GM21423 (cell line): ENCODE data around the gene ERCC2.

ENCODE experiments used
- ATAC-seq: cut with Tn5 transposase; IDR thresholded peaks from one replicate; pipeline ENCODE4 v1.9.1; 2021; ENCODE audit warnings: mild to moderate bottlenecking, moderate library complexity; ENCODE audit not compliant: unreplicated experiment

ERCC2 gene

DNA sequence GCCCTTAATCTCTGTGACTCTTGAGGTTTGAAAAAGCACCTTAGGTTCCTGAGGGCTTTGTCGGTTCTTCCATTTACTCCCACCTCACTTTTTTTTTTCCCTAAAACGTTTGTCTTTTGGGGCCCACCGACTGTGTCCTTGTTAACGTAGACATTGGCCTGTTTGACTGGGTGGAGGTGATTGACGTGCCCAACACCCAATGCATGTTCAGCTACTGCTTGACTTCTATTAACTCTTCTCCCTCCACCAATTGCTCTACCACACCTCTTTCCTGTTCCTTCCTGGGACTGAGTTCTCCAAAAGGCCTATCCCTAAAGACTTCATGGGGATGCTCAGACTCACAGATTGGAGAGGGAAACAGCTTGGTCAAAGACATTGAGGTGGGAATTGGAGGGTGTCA, 65.0 kb downstream of the ERCC2 start:
- ATAC-seq: no peak

DNA sequence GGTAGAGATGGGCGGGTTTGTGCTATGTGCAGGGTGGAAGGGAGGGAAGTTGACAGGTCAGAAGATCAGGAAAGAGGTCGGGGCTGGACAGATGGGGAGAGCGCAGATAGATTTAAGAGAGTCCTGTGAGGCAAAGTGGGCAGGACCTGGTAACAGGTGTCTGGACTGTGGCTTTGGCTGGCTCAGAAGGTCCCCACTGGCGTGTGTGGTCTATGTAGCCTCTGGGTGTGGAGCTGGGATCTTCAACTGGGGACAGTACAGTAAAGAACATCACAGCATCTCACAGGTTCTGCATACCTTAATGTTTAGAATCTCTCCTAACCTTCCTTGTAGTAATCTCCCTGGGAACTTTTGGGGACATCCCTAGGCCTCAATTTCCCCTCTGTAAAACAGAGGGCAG, 65.4 kb downstream of the ERCC2 start:
- no peak for ATAC-seq

GRCh38 chr19:45304141-45304926, 66.0 kb downstream of the ERCC2 start:
- ATAC-seq: no peak

GRCh38 chr19:45303269-45304060, 66.9 kb downstream of the ERCC2 start:
- ATAC-seq: no peak

- ATAC-seq: no peak
These were observed 68.0 kb downstream of the ERCC2 start for GRCh38 chr19:45302416-45302815.
